GM10847 (cell line): ENCODE data around the gene CHMP6.
A peak's percentile ranks its signal among the peaks of the same experiment; 100 is the strongest.

Source experiments
- POLR2A ChIP-seq: IDR thresholded peaks from 2 replicates; pipeline ENCODE4 v1.6.1; 2011; ENCODE audit not compliant: insufficient read length; ENCODE audit errors: extremely low read depth

CHMP6 gene

GRCh38 chr17:80991645-80992076 lies at the start of gene CHMP6:
Gene CHMP6 (plus strand): TSS chr17:80991841. CDS start chr17:80991919, 78 bp downstream.
- peak; percentile 38 for TF ChIP-seq POLR2A

DNA sequence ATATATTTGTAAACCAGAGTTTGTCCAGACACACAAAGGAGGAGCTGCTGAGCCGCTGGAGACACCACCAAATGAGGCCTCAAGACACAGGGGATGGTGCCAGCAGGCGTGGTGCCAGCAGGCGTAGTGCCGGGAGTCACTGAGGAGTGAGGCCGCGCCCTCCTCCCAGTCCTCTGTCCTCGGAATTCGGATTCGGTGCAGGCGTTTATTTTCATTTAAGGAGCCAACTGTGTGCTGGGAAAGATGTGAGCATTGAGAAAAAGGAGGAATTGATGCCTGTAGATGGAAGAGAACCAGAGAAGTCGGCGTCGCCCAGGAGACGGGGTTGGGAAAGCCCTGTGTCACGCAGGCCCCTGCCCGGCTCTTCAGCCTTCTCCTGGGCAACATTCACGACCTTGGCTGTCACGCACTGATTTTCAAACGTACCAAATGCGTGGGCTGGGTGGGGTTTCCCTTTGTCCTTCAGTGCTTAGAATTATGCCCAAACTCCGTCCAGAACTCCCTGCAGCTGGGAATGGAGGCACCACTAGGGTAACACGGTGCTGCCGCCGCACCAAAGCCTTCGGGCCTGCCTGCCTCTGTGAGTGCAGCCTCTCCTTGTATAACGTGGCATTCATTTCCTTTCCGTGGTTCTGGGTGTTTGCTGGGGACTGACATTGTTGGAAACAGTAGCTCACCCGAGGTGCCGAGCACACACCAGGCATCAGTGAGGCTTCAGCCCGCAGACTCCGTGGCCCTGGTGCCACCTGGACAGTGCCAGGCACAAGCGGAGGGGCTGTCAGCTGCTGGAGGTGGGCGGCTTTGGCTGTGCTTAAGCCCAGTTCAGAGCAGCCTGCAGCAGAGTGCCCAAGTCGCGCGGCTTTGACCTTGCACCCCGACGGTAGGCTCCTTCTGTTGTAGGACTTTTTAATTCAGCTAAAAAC lies 49.0 kb upstream of the CHMP6 start:
- TF ChIP-seq POLR2A = no peak

- no peak for TF ChIP-seq POLR2A
Observed at GRCh38 chr17:80943346-80944145, 48.1 kb upstream of the CHMP6 start.

GRCh38 chr17:80944326-80944725 lies 47.3 kb upstream of the CHMP6 start:
- TF ChIP-seq POLR2A = no peak

DNA sequence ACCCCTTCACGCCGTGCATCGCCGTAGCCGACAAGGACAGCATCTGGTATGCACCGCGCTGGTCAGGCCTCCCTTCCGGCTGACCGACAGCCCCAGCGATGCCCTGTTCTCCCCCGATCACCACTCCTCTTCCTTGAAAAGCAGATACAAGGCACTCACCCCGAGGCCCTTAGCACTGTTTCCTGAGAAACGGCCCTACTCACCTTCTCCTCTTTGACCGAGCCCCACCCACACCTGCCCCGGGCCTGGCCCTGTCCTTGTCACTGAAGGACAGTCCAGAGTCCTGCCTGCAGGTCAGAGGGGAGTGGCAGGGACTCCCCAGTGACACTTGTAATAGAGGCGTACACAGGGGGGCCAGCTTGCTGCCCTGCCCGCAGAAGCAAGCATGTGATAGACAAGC lies 45.9 kb upstream of the CHMP6 start:
- TF ChIP-seq POLR2A = no peak

DNA sequence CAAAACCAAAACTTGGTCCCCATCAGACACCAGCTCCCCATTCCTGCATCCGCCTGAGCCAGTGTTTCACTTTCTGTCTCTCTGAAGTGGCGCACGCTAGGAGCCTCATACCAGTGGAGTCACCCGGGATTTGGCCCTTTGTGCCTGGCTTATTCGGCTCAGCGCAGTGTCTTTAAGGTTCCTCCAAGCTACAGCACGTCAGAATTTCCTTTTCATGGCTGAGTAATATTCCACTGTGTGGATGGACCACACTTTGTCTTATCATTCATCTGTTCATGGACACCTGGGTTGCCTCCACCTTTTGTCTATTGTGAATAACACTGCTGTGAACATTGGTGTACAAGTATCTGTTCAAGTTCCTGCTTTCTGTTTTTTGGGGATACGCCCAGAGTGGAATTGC lies 45.2 kb upstream of the CHMP6 start:
- no peak for TF ChIP-seq POLR2A

- TF ChIP-seq POLR2A = no peak
Observed at GRCh38 chr17:80947200-80947940, 44.3 kb upstream of the CHMP6 start.

GRCh38 chr17:80948019-80948975 lies 43.3 kb upstream of the CHMP6 start:
- TF ChIP-seq POLR2A = no peak

DNA sequence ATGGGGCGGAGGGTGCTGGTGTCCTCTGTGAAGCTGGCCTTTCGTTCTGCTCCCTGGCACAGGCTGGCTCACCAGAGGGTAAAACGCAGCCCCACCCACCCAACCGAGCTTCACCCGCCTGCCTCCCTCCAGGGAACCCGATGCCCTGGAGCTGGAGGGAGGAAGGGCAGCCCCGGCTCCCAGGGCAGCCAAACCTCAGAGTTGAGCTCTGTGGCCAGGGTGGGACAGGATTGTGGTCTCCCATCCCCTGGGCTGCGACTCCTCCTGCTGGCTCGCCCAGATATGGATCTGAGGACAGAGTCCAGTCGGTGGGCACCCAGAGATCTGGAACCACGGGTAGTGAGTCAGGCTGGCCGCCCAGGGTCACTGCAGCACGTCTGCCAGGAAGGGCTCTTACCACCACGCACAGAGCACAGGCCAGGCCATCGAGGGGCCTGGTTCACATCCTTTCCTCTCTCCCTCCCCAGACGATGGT lies 42.6 kb upstream of the CHMP6 start:
- TF ChIP-seq POLR2A = no peak

- no peak for TF ChIP-seq POLR2A
Observed at GRCh38 chr17:80949451-80950421, 41.9 kb upstream of the CHMP6 start.

DNA sequence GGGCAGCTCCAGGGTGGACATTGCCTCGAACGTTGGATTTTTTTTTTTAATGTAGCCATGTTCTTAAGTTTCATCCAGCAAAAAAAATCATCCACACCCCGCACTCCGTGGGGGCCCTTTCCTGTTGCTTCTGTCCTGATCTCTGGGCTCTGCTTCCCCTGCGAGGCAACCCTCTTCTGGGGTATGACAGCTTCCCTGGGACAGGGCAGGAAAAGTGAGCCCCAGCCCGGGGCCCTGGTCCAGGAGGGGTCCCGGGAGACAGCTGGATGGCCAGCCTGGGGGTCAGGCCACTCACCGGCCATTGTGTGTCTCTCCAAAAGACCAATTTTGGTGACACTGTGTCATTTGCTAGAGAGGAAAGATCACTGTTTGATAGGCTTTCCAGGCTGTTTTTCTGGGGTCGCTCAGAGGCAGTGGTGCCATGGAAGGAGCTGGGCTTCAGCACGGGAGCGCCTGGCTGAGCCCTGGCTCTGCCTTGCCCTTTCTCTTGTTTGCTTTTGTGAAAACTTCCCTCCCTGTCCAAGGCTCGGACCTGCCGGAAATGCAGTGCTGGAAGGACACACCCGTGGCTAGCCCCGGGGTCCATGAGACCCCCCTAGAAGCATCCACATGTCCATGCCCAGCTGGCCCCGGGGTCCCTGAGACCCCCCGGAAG lies 41.0 kb upstream of the CHMP6 start:
- TF ChIP-seq POLR2A = no peak
